GM12878 (cell line): ENCODE measurements around the gene PARD6A. TPM values are rescaled to one million over a fixed set of nuclear protein-coding genes. Genes with fewer than 3 reads are reported as not detected.

ENCODE experiments used
- ATAC-seq: fragments of 200-7000 bp; cut with Tn5 transposase; 3 replicates; pipeline ENCODE4 v1.9.1; 2020; ENCODE audit warnings: mild to moderate bottlenecking, moderate library complexity
- BruUV-seq: library from RNA; stranded (reverse); fragments of 400-500 nt; replicated peaks from 2 replicates; lab custom pipeline; 2021; lab: Mats Ljungman, UMichigan
- CTCF ChIA-PET: fragments of 300-600 bp; sonication (Branson Sonifier 250); formaldehyde crosslinking; extraction: SDS; loops from one replicate; lab custom pipeline; 2021; ENCODE audit warnings: inconsistent platforms; lab: Yijun Ruan, JAX
- POLR2A ChIA-PET: fragments of 350-600 bp; formaldehyde crosslinking; extraction: SDS; loops from one replicate; lab custom pipeline; 2021; ENCODE audit warnings: inconsistent platforms; lab: Charles Lee
- RAD21 ChIA-PET: fragments of 300-600 bp; sonication (Branson Sonifier 250); formaldehyde crosslinking; loops from one replicate; lab custom pipeline; 2023; ENCODE audit warnings: antibody characterized with exemption; ENCODE audit not compliant: unreplicated experiment; lab: Charles Lee
- SMC1A ChIA-PET: fragments of 300-600 bp; sonication (Branson Sonifier 250); formaldehyde crosslinking; loops from one replicate; lab custom pipeline; 2023; ENCODE audit not compliant: unreplicated experiment, uncharacterized antibody; lab: Charles Lee
- DNase-seq: peaks from one replicate; pipeline ENCODE4 v3.0.0-alpha.2; 2011; ENCODE audit warnings: low read depth, low spot score
- FAIRE-seq: peaks from 3 replicates; lab custom pipeline; 2011; peaks lifted over from hg19 to GRCh38; lab: Jason Lieb, UNC
- H2AFZ ChIP-seq: 2 replicates; pipeline ENCODE4 v1.6.0; 2011; ENCODE audit warnings: low read depth, low read length, control low read depth; ENCODE audit not compliant: control insufficient read depth
- H3K27ac ChIP-seq: 2 replicates; pipeline ENCODE4 v1.5.1; 2011; ENCODE audit warnings: control low read depth; ENCODE audit not compliant: control insufficient read depth, insufficient read depth
- H3K27me3 ChIP-seq, 2 experiments: replicated peaks in 1 of 2; 2 replicates each; pipeline versions ENCODE4 v1.6.0 to v1.6.1; 2011; ENCODE audit warnings: low read length in 1 of 2; ENCODE audit not compliant: control insufficient read depth in 2 of 2, insufficient read depth in 2 of 2
- H3K36me3 ChIP-seq, 2 experiments: 2 replicates each; pipeline ENCODE4 v1.5.1; 2011; ENCODE audit warnings: low read length in 1 of 2; ENCODE audit not compliant: control insufficient read depth in 2 of 2, insufficient read depth in 2 of 2
- H3K4me1 ChIP-seq: 2 replicates; pipeline ENCODE4 v1.6.1; 2011; ENCODE audit warnings: mild to moderate bottlenecking, low read length, moderate library complexity, mixed read lengths; ENCODE audit not compliant: control insufficient read depth, insufficient read depth
- H3K4me2 ChIP-seq: 2 replicates; pipeline ENCODE4 v1.6.0; 2011; ENCODE audit warnings: control low read depth; ENCODE audit not compliant: control insufficient read depth, insufficient read depth
- H3K4me3 ChIP-seq: fragments of 200-600 bp; sonication (generic); 2 replicates; pipeline ENCODE4 v1.5.1; 2016
- H3K79me2 ChIP-seq: 2 replicates; pipeline ENCODE4 v1.6.0; 2011; ENCODE audit warnings: low read length; ENCODE audit not compliant: control insufficient read depth, insufficient read depth
- H3K9ac ChIP-seq: 2 replicates; pipeline ENCODE4 v1.8.0; 2011; ENCODE audit warnings: low read length, control low read depth, mixed read lengths; ENCODE audit not compliant: control insufficient read depth, insufficient read depth
- H3K9me3 ChIP-seq: replicated peaks from 3 replicates; pipeline ENCODE4 v1.5.1; 2011; ENCODE audit warnings: mild to moderate bottlenecking, low read length; ENCODE audit not compliant: control insufficient read depth, insufficient read depth
- H4K20me1 ChIP-seq: 2 replicates; pipeline ENCODE4 v1.6.0; 2011; ENCODE audit not compliant: control insufficient read depth, insufficient read depth
- BCLAF1 ChIP-seq: fragments of 450-650 bp; IDR thresholded peaks from 2 replicates; pipeline ENCODE4 v1.6.1; 2017; ENCODE audit warnings: antibody characterized with exemption, mild to moderate bottlenecking, moderate library complexity
- CREM ChIP-seq: IDR thresholded peaks from 2 replicates; pipeline ENCODE4 v1.6.1; 2014; ENCODE audit warnings: antibody characterized with exemption, low read depth
- DPF2 ChIP-seq: fragments of 450-650 bp; IDR thresholded peaks from 2 replicates; pipeline ENCODE4 v1.6.1; 2017; ENCODE audit warnings: mild to moderate bottlenecking
- E4F1 ChIP-seq: fragments of 450-650 bp; IDR thresholded peaks from 2 replicates; pipeline ENCODE4 v1.6.1; 2018; ENCODE audit warnings: borderline replicate concordance, mild to moderate bottlenecking; ENCODE audit not compliant: partially characterized antibody
- ETV6 ChIP-seq, 2 experiments: fragments of 450-650 bp in 1 of 2; IDR thresholded peaks in 1 of 2; conservative IDR thresholded peaks in 1 of 2; 2 replicates each; pipeline ENCODE4 v1.6.1; 2014; ENCODE audit warnings: antibody characterized with exemption in 1 of 2, borderline replicate concordance in 1 of 2, low read depth in 1 of 2, mild to moderate bottlenecking in 1 of 2, moderate library complexity in 1 of 2
- FOXM1 ChIP-seq: IDR thresholded peaks from 2 replicates; pipeline ENCODE4 v1.6.1; 2012; ENCODE audit warnings: low read depth, mild to moderate bottlenecking, inconsistent platforms, low read length, moderate library complexity
- HDGF ChIP-seq: fragments of 450-650 bp; IDR thresholded peaks from 2 replicates; pipeline ENCODE4 v1.6.1; 2016; ENCODE audit warnings: antibody characterized with exemption
- IKZF2 ChIP-seq, 2 experiments: fragments of 450-650 bp; IDR thresholded peaks; 2 replicates each; pipeline ENCODE4 v1.6.1; 2017; ENCODE audit warnings: mild to moderate bottlenecking in 2 of 2, moderate library complexity in 2 of 2
- IRF4 ChIP-seq: IDR thresholded peaks from 2 replicates; pipeline ENCODE4 v1.6.1; 2011; ENCODE audit warnings: low read depth, low read length
- KLF5 ChIP-seq: fragments of 450-650 bp; IDR thresholded peaks from 2 replicates; pipeline ENCODE4 v1.6.1; 2014; ENCODE audit warnings: mild to moderate bottlenecking; ENCODE audit not compliant: partially characterized antibody
- POLR2AphosphoS2 ChIP-seq: IDR thresholded peaks from 2 replicates; pipeline ENCODE4 v1.6.1; 2011; ENCODE audit warnings: low read depth, mild to moderate bottlenecking, low read length, improper control_type of control experiment, moderate library complexity
- SMARCA5 ChIP-seq: fragments of 450-650 bp; IDR thresholded peaks from 2 replicates; pipeline ENCODE4 v1.6.1; 2017; ENCODE audit warnings: mild to moderate bottlenecking
- YBX1 ChIP-seq: fragments of 450-650 bp; IDR thresholded peaks from 2 replicates; pipeline ENCODE4 v1.6.1; 2016; ENCODE audit warnings: antibody characterized with exemption
- WGBS: methylation state at CpG from one replicate; pipeline ENCODE4 v1.1.6; 2016; ENCODE audit warnings: low lambda C conversion rate; ENCODE audit not compliant: insufficient replicate concordance, insufficient coverage; ENCODE audit errors: missing lambda C conversion rate; 5-methylcytosine and 5-hydroxymethylcytosine counted together
- in situ Hi-C: fragments of 300-500 bp; cut with MboI; formaldehyde crosslinking; loops from 9 replicates; pipeline ENCODE4 v1.14.3; 2018; ENCODE audit warnings: mixed read lengths
- intact Hi-C: fragments of 100-400 bp; cut with micrococcal nuclease; formaldehyde crosslinking; loops from one replicate; pipeline ENCODE4 v1.14.2; 2022; ENCODE audit not compliant: unreplicated experiment
- polyA plus RNA-seq, 11 experiments: library from polyadenylated mRNA; depleted of rRNA in 4 of 11; unstranded in 6 of 11; stranded (reverse) in 5 of 11; fragments of >200 nt; fragmentation: Nextera tagmentation in 4 of 11; fragmentation: Illumina TruSeq in 1 of 11; extraction: Ambion mirVana in 4 of 11; extraction: Trizol in 1 of 11; gene quantifications; 1 replicate in 1 of 11; 2 replicates in 10 of 11; pipeline versions ENCODE4 v1.2.1 to v1.2.3, GENCODE V29; 2011 to 2016; ENCODE audit warnings: inconsistent platforms in 2 of 11, missing spikeins in 2 of 11, low read depth in 1 of 11
- total RNA-seq, 4 experiments: library from RNA; depleted of rRNA in 3 of 4; stranded (reverse); fragments of >200 nt in 3 of 4; fragmentation: Illumina TruSeq in 1 of 4; extraction: Trizol in 1 of 4; gene quantifications; 2 replicates each; pipeline versions ENCODE4 v1.2.1 to v1.2.3, GENCODE V29; 2013 to 2021
- TF ChIP-seq, protein P1 (sequence below): fragments of 450-650 bp; IDR thresholded peaks from 2 replicates; pipeline ENCODE4 v1.6.1; 2017; ENCODE audit warnings: mild to moderate bottlenecking

Gene PARD6A
- total and polyA plus RNA-seq, 10 of the 15 experiments (the other 5 are each of a cell fraction or from before 2014, with no cell fraction given): 0.42 to 10.1 (median 4.4) TPM

GRCh38 chr16:67679935-67680897 is 19.5 kb downstream of the PARD6A start:
- H3K27ac ChIP-seq: no peak overlapping the region
- no peaks in the 10 kb centered on the region for H3K27me3 ChIP-seq
- no peaks in the 10 kb centered on the region for H3K4me1 ChIP-seq
- FAIRE-seq (no peak), DNase-seq (no peak), ATAC-seq (no peak)
- SMC1A ChIA-PET: interaction anchor here (0.6 kb wide), 1 partner anchor 20 kb away, joined by 3 read pairs; no protein-coding TSS in a partner anchor
- WGBS: 89% methylated on average over 10 of the region's 10 CpGs
- peaks cover 0 to 7% of the 10 kb centered on the region in 2 experiments; a peak in 3 of 4 replicates for H3K36me3 ChIP-seq
- intact Hi-C loops (no loop called here), in situ Hi-C loops (loop anchor here (5.0 kb wide), 1 partner anchor 247 kb away; no protein-coding TSS in a partner anchor)
- RAD21 ChIA-PET: no interaction called here
- CTCF ChIA-PET: interaction anchor here (0.6 to 1.1 kb wide), 2 partner anchors 122 to 245 kb away, joined by 3 to 4 read pairs; no protein-coding TSS in a partner anchor
- BruUV-seq: no TSS peak
- H3K9ac ChIP-seq: no peak overlapping the region
- no peaks in the 10 kb centered on the region for H3K9me3 ChIP-seq
- H3K79me2 ChIP-seq: no peaks in the 10 kb centered on the region
- H4K20me1 ChIP-seq: no peaks in the 10 kb centered on the region
- no peak overlapping the region for H3K4me2 ChIP-seq
- POLR2A ChIA-PET: interaction anchor here (1.1 kb wide), 1 partner anchor 38 kb away, joined by 4 read pairs; no protein-coding TSS in a partner anchor
- no peak overlapping the region for H2AFZ ChIP-seq
- no peak overlapping the region for H3K4me3 ChIP-seq
- TF ChIP-seq DPF2: no peak
- TF ChIP-seq BCLAF1: no peak
- TF ChIP-seq KLF5: no peak
- TF ChIP-seq, protein P1, sequence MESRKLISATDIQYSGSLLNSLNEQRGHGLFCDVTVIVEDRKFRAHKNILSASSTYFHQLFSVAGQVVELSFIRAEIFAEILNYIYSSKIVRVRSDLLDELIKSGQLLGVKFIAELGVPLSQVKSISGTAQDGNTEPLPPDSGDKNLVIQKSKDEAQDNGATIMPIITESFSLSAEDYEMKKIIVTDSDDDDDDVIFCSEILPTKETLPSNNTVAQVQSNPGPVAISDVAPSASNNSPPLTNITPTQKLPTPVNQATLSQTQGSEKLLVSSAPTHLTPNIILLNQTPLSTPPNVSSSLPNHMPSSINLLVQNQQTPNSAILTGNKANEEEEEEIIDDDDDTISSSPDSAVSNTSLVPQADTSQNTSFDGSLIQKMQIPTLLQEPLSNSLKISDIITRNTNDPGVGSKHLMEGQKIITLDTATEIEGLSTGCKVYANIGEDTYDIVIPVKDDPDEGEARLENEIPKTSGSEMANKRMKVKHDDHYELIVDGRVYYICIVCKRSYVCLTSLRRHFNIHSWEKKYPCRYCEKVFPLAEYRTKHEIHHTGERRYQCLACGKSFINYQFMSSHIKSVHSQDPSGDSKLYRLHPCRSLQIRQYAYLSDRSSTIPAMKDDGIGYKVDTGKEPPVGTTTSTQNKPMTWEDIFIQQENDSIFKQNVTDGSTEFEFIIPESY: no peak
- TF ChIP-seq IRF4: no peak
- TF ChIP-seq SMARCA5: no peak
- no peak for TF ChIP-seq CREM
- TF ChIP-seq HDGF: no peak
- no peak for TF ChIP-seq IKZF2 (IDR thresholded peaks at IDR 0.05)
- no peak for TF ChIP-seq FOXM1
- TF ChIP-seq E4F1: no peak
- TF ChIP-seq POLR2AphosphoS2: no peak
- TF ChIP-seq ETV6 (conservative IDR thresholded peaks at IDR 0.05 in 1 of 2, IDR thresholded peaks at IDR 0.05 in 1 of 2; ENCODE audit: borderline replicate concordance in 1 of 2, low read depth in 1 of 2): no peak
- TF ChIP-seq YBX1: no peak
